SK-N-SH treated with all-trans-retinoic acid at 6 μM for 48 hours (cell line): Measurements from ENCODE around the gene MFRP.

Experiments
- ATAC-seq: fragments of 200-7000 bp; cut with Tn5 transposase; 3 replicates; pipeline ENCODE4 v1.9.1; 2020; ENCODE audit warnings: mild to moderate bottlenecking, moderate library complexity
- ARNTL ChIP-seq: fragments of 450-650 bp; formaldehyde crosslinking; IDR thresholded peaks from 2 replicates; pipeline ENCODE4 v1.5.0; 2020; ENCODE audit warnings: low read depth, mild to moderate bottlenecking, moderate library complexity, borderline replicate concordance
- BACH2 ChIP-seq: fragments of 250-450 bp; sonication (Bioruptor Pico); IDR thresholded peaks from 2 replicates; pipeline ENCODE4 v1.9.0; 2021; ENCODE audit warnings: mild to moderate bottlenecking, borderline replicate concordance
- CSDC2 ChIP-seq: fragments of 250-450 bp; sonication (Bioruptor Pico); IDR thresholded peaks from 2 replicates; pipeline ENCODE4 v1.5.0; 2020; ENCODE audit warnings: mild to moderate bottlenecking, moderate library complexity
- ESRRG ChIP-seq: fragments of 250-450 bp; sonication (Bioruptor Pico); IDR thresholded peaks from 2 replicates; pipeline ENCODE4 v1.6.1; 2021; ENCODE audit warnings: mild to moderate bottlenecking
- GLIS3 ChIP-seq: fragments of 250-450 bp; sonication (Bioruptor Pico); IDR thresholded peaks from 2 replicates; pipeline ENCODE4 v1.5.0; 2020; ENCODE audit warnings: mild to moderate bottlenecking, moderate library complexity
- ISL1 ChIP-seq: fragments of 250-450 bp; sonication (Bioruptor Pico); IDR thresholded peaks from 2 replicates; pipeline ENCODE4 v2.1.2; 2022; ENCODE audit warnings: mild to moderate bottlenecking, moderate library complexity
- OSR1 ChIP-seq: fragments of 250-450 bp; sonication (Bioruptor Pico); IDR thresholded peaks from 2 replicates; pipeline ENCODE4 v1.8.0; 2022; ENCODE audit warnings: moderate library complexity, mild to moderate bottlenecking, inconsistent platforms
- PPARA ChIP-seq: fragments of 250-450 bp; sonication (Bioruptor Pico); IDR thresholded peaks from 2 replicates; pipeline ENCODE4 v1.5.0; 2020; ENCODE audit warnings: mild to moderate bottlenecking, borderline replicate concordance
- RARB ChIP-seq: fragments of 250-450 bp; sonication (Bioruptor Pico); IDR thresholded peaks from 2 replicates; pipeline ENCODE4 v1.8.0; 2021; ENCODE audit warnings: mild to moderate bottlenecking, moderate library complexity
- SNAI2 ChIP-seq: fragments of 250-450 bp; sonication (Bioruptor Pico); IDR thresholded peaks from 2 replicates; pipeline ENCODE4 v1.5.0; 2020; ENCODE audit warnings: mild to moderate bottlenecking, moderate library complexity
- TCF4 ChIP-seq: fragments of 250-450 bp; sonication (Bioruptor Pico); IDR thresholded peaks from 2 replicates; pipeline ENCODE4 v1.8.0; 2021; ENCODE audit warnings: mild to moderate bottlenecking, moderate library complexity, borderline replicate concordance
- TOX ChIP-seq: fragments of 250-450 bp; sonication (Bioruptor Pico); IDR thresholded peaks from 2 replicates; pipeline ENCODE4 v1.8.0; 2021; ENCODE audit warnings: mild to moderate bottlenecking, moderate library complexity, borderline replicate concordance
- ZFP3 ChIP-seq: fragments of 250-450 bp; sonication (Bioruptor Pico); IDR thresholded peaks from 2 replicates; pipeline ENCODE4 v1.5.0; 2020; ENCODE audit warnings: mild to moderate bottlenecking, moderate library complexity
- ZFP30 ChIP-seq: fragments of 450-650 bp; formaldehyde crosslinking; IDR thresholded peaks from 2 replicates; pipeline ENCODE4 v1.5.0; 2022; ENCODE audit warnings: mild to moderate bottlenecking, moderate library complexity
- ZNF565 ChIP-seq: fragments of 450-650 bp; formaldehyde crosslinking; conservative IDR thresholded peaks from 2 replicates; pipeline ENCODE4 v1.5.0; 2020; ENCODE audit warnings: low read depth, mild to moderate bottlenecking, moderate library complexity
- ZNF70 ChIP-seq: fragments of 450-650 bp; formaldehyde crosslinking; IDR thresholded peaks from 2 replicates; pipeline ENCODE4 v1.5.0; 2020; ENCODE audit warnings: mild to moderate bottlenecking, moderate library complexity
- TF ChIP-seq, protein P1 (sequence below): fragments of 250-450 bp; sonication (Bioruptor Pico); IDR thresholded peaks from 2 replicates; pipeline ENCODE4 v1.5.1; 2021; ENCODE audit warnings: mild to moderate bottlenecking, moderate library complexity
- TF ChIP-seq, protein P2 (sequence below): fragments of 250-450 bp; sonication (Bioruptor Pico); IDR thresholded peaks from 2 replicates; pipeline ENCODE4 v1.8.0; 2020; ENCODE audit warnings: mild to moderate bottlenecking, moderate library complexity, borderline replicate concordance
- TF ChIP-seq, protein P3 (sequence below): fragments of 250-450 bp; sonication (Bioruptor Pico); IDR thresholded peaks from 2 replicates; pipeline ENCODE4 v1.8.0; 2021; ENCODE audit warnings: low read depth, mild to moderate bottlenecking, moderate library complexity, borderline replicate concordance
- TF ChIP-seq, protein P4 (sequence below): fragments of 250-450 bp; sonication (Bioruptor Pico); IDR thresholded peaks from 2 replicates; pipeline ENCODE4 v1.5.0; 2020; ENCODE audit warnings: mild to moderate bottlenecking, moderate library complexity

MFRP gene

DNA sequence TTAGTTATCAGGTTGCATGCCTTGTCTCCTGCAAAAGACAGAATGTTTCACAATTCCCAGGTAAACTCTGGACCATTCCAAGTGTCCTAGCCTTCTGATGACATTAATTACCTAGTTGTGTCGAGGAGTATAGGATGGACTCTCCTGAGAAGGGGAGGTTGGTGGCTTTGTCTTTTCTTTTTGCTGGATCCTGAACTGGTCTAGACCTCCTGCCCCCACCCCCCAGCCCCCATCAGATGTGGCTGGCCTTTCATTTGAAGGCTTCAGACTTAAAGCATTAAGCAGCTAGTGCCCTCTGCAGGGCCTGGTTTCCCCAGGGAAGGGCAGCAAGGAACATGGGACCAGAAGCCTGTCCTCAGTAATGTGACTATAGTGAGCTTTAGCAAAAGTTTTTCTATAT, 39.3 kb downstream of the MFRP start:
- TF ChIP-seq ISL1 (CRISPR knock-in tag), result no peak
- TF ChIP-seq ZNF565 (CRISPR knock-in tag), result no peak
- TF ChIP-seq, protein P1, sequence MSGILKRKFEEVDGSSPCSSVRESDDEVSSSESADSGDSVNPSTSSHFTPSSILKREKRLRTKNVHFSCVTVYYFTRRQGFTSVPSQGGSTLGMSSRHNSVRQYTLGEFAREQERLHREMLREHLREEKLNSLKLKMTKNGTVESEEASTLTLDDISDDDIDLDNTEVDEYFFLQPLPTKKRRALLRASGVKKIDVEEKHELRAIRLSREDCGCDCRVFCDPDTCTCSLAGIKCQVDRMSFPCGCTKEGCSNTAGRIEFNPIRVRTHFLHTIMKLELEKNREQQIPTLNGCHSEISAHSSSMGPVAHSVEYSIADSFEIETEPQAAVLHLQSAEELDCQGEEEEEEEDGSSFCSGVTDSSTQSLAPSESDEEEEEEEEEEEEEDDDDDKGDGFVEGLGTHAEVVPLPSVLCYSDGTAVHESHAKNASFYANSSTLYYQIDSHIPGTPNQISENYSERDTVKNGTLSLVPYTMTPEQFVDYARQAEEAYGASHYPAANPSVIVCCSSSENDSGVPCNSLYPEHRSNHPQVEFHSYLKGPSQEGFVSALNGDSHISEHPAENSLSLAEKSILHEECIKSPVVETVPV, result no peak
- TF ChIP-seq, protein P2, sequence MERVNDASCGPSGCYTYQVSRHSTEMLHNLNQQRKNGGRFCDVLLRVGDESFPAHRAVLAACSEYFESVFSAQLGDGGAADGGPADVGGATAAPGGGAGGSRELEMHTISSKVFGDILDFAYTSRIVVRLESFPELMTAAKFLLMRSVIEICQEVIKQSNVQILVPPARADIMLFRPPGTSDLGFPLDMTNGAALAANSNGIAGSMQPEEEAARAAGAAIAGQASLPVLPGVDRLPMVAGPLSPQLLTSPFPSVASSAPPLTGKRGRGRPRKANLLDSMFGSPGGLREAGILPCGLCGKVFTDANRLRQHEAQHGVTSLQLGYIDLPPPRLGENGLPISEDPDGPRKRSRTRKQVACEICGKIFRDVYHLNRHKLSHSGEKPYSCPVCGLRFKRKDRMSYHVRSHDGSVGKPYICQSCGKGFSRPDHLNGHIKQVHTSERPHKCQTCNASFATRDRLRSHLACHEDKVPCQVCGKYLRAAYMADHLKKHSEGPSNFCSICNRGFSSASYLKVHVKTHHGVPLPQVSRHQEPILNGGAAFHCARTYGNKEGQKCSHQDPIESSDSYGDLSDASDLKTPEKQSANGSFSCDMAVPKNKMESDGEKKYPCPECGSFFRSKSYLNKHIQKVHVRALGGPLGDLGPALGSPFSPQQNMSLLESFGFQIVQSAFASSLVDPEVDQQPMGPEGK (CRISPR knock-in tag), result no peak
- TF ChIP-seq, protein P3, sequence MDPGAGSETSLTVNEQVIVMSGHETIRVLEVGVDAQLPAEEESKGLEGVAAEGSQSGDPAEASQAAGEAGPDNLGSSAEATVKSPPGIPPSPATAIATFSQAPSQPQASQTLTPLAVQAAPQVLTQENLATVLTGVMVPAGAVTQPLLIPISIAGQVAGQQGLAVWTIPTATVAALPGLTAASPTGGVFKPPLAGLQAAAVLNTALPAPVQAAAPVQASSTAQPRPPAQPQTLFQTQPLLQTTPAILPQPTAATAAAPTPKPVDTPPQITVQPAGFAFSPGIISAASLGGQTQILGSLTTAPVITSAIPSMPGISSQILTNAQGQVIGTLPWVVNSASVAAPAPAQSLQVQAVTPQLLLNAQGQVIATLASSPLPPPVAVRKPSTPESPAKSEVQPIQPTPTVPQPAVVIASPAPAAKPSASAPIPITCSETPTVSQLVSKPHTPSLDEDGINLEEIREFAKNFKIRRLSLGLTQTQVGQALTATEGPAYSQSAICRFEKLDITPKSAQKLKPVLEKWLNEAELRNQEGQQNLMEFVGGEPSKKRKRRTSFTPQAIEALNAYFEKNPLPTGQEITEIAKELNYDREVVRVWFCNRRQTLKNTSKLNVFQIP (CRISPR knock-in tag), result no peak
- no peak for TF ChIP-seq ESRRG (CRISPR knock-in tag)
- no peak for TF ChIP-seq ARNTL (CRISPR knock-in tag)
- TF ChIP-seq RARB, result no peak
- TF ChIP-seq TCF4, result no peak
- no peak for TF ChIP-seq GLIS3 (CRISPR knock-in tag)
- no peak for TF ChIP-seq ZFP30
- TF ChIP-seq PPARA (CRISPR knock-in tag), result no peak
- TF ChIP-seq, protein P4, sequence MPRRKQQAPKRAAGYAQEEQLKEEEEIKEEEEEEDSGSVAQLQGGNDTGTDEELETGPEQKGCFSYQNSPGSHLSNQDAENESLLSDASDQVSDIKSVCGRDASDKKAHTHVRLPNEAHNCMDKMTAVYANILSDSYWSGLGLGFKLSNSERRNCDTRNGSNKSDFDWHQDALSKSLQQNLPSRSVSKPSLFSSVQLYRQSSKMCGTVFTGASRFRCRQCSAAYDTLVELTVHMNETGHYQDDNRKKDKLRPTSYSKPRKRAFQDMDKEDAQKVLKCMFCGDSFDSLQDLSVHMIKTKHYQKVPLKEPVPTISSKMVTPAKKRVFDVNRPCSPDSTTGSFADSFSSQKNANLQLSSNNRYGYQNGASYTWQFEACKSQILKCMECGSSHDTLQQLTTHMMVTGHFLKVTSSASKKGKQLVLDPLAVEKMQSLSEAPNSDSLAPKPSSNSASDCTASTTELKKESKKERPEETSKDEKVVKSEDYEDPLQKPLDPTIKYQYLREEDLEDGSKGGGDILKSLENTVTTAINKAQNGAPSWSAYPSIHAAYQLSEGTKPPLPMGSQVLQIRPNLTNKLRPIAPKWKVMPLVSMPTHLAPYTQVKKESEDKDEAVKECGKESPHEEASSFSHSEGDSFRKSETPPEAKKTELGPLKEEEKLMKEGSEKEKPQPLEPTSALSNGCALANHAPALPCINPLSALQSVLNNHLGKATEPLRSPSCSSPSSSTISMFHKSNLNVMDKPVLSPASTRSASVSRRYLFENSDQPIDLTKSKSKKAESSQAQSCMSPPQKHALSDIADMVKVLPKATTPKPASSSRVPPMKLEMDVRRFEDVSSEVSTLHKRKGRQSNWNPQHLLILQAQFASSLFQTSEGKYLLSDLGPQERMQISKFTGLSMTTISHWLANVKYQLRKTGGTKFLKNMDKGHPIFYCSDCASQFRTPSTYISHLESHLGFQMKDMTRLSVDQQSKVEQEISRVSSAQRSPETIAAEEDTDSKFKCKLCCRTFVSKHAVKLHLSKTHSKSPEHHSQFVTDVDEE (CRISPR knock-in tag), result no peak
- no peak for TF ChIP-seq ZFP3
- peak; percentile 41; the same call in 1 of the 3 replicates for ATAC-seq

DNA sequence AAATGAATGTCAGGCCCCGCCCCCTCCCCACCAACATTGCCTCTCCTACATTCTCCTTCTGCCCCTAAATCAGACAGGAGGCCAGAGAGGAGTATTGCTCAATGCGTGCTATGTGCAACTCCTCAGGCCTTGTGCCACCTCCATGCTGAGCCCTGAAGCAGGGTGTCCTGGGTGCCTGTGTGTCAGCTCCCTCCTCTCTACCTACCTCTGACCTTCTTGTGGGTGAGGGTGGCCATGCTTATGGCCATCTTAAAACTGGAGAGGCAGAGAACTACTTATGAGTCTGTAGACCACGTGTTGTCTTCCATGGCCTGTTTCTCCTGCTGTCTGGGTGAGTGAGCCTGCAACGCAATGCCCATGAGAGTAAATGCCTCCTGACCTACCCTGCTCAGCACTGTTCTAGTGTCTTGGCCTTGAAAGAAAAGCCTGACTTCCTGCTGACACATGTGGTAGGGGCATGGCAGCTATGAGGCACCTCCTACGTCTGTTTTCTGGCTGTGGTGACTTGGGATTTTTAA, 40.1 kb downstream of the MFRP start:
- TF ChIP-seq ZNF565 (CRISPR knock-in tag), result no peak
- TF ChIP-seq TOX (CRISPR knock-in tag), result no peak
- TF ChIP-seq, protein P4 (CRISPR knock-in tag), result no peak
- TF ChIP-seq CSDC2 (CRISPR knock-in tag), result no peak
- TF ChIP-seq TCF4, result no peak
- TF ChIP-seq BACH2 (CRISPR knock-in tag), result no peak
- TF ChIP-seq GLIS3 (CRISPR knock-in tag), result no peak
- TF ChIP-seq SNAI2 (CRISPR knock-in tag), result no peak
- TF ChIP-seq OSR1, result no peak
- no peak for TF ChIP-seq ZNF70 (CRISPR knock-in tag)
- TF ChIP-seq ZFP3, result no peak
- TF ChIP-seq ZFP30, result no peak
- no peak for ATAC-seq
